HepG2 (cell line): ENCODE results near the gene CPNE2. TPM values are rescaled to one million over a fixed set of nuclear protein-coding genes. Genes with fewer than 3 reads are reported as not detected.
"Not testable (repeated sequence)": the region's sequence is repeated elsewhere in the genome, so short reads cannot be mapped to it uniquely, and the experiment has no call there.

Experiments
- ATAC-seq: fragments of 200-7000 bp; cut with Tn5 transposase; 3 replicates; pipeline ENCODE4 v1.9.1; 2020; ENCODE audit warnings: mild to moderate bottlenecking, moderate library complexity
- BruUV-seq: library from RNA; stranded (reverse); fragments of 400-500 nt; replicated peaks from 2 replicates; lab custom pipeline; 2021; lab: Mats Ljungman, UMichigan
- CTCF ChIA-PET: fragments of 300-600 bp; formaldehyde crosslinking; extraction: SDS; loops from one replicate; lab custom pipeline; 2021; ENCODE audit warnings: low total read pairs, inconsistent platforms, low intra/inter-chr PET ratio; lab: Yijun Ruan, JAX
- POLR2A ChIA-PET: fragments of 350-600 bp; sonication (Branson Sonifier 250); formaldehyde crosslinking; loops from one replicate; lab custom pipeline; 2020; ENCODE audit warnings: antibody characterized with exemption, inconsistent platforms; lab: Yijun Ruan, JAX
- DNase-seq: peaks from one replicate; pipeline ENCODE4 v3.0.0-alpha.2; 2015; ENCODE audit warnings: low spot score
- FAIRE-seq: peaks from 3 replicates; lab custom pipeline; 2011; peaks lifted over from hg19 to GRCh38; lab: Jason Lieb, UNC
- H2AFZ ChIP-seq: one replicate; pipeline ENCODE4 v1.6.1; 2011; ENCODE audit warnings: low read length, inconsistent platforms
- H3K27ac ChIP-seq: fragments of 300-600 bp; 3 replicates; pipeline ENCODE4 v1.8.0; 2011; ENCODE audit warnings: mixed run types, mild to moderate bottlenecking, mixed read lengths, low read length, inconsistent platforms; ENCODE audit not compliant: insufficient read depth; ENCODE audit errors: extremely low read length
- H3K27me3 ChIP-seq, 2 experiments: fragments of 200-600 bp in 1 of 2; 2 replicates in 1 of 2; 3 replicates in 1 of 2; pipeline versions ENCODE4 v1.6.0 to v1.8.0; 2011; ENCODE audit warnings: low read length in 2 of 2, mild to moderate bottlenecking in 2 of 2, moderate library complexity in 2 of 2, inconsistent platforms in 1 of 2; ENCODE audit not compliant: insufficient read depth in 2 of 2, control insufficient read depth in 1 of 2
- H3K36me3 ChIP-seq, 2 experiments: fragments of 200-600 bp in 1 of 2; replicated peaks in 1 of 2; 2 replicates in 1 of 2; 3 replicates in 1 of 2; pipeline versions ENCODE4 v1.5.1 to v1.8.0; 2011; ENCODE audit warnings: low read length in 2 of 2, inconsistent platforms in 1 of 2; ENCODE audit not compliant: insufficient read depth in 2 of 2, control insufficient read depth in 1 of 2
- H3K4me1 ChIP-seq: 2 replicates; pipeline ENCODE4 v1.5.1; 2012; ENCODE audit warnings: low read length, inconsistent platforms; ENCODE audit not compliant: insufficient read depth
- H3K4me2 ChIP-seq: 2 replicates; pipeline ENCODE4 v1.6.0; 2011; ENCODE audit warnings: low read depth, low read length, inconsistent platforms
- H3K4me3 ChIP-seq, 3 experiments: fragments of 200-600 bp in 1 of 3; sonication (generic), shearing (Covaris generic) in 1 of 3; replicated peaks in 1 of 3; 2 replicates each; pipeline ENCODE4 v1.5.1; 2011 to 2016; ENCODE audit warnings: low read length in 3 of 3, inconsistent platforms in 2 of 3, low read depth in 2 of 3, mild to moderate bottlenecking in 2 of 3, control low read depth in 1 of 3, mixed read lengths in 1 of 3; ENCODE audit not compliant: insufficient read depth in 1 of 3
- H3K79me2 ChIP-seq: one replicate; pipeline ENCODE4 v1.6.1; 2011; ENCODE audit warnings: low read length, inconsistent platforms; ENCODE audit not compliant: insufficient read depth
- H3K9ac ChIP-seq: 2 replicates; pipeline ENCODE4 v1.6.0; 2011; ENCODE audit warnings: mild to moderate bottlenecking, low read depth, low read length, inconsistent platforms; ENCODE audit not compliant: insufficient read depth
- H3K9me3 ChIP-seq: 2 replicates; pipeline ENCODE4 v1.5.1; 2012; ENCODE audit warnings: mild to moderate bottlenecking, low read length
- H4K20me1 ChIP-seq: 2 replicates; pipeline ENCODE4 v1.6.0; 2011; ENCODE audit warnings: inconsistent platforms, mild to moderate bottlenecking, low read length, moderate library complexity; ENCODE audit not compliant: insufficient read depth
- GMEB2 ChIP-seq: IDR thresholded peaks from 2 replicates; pipeline ENCODE4 v1.6.1; 2016; ENCODE audit warnings: missing biosample characterization, missing genetic modification reagents, low read depth
- HDAC2 ChIP-seq: sonication (generic); formaldehyde crosslinking; IDR thresholded peaks from 2 replicates; pipeline ENCODE4 v1.4.0; 2020; ENCODE audit warnings: missing genetic modification reagents
- KDM1A ChIP-seq: IDR thresholded peaks from 2 replicates; pipeline ENCODE4 v1.6.1; 2016; ENCODE audit warnings: missing compliant biosample characterization
- MEF2D ChIP-seq: sonication (generic); formaldehyde crosslinking; IDR thresholded peaks from 2 replicates; pipeline ENCODE4 v1.5.1; 2020; ENCODE audit warnings: mild to moderate bottlenecking, missing genetic modification reagents
- ZBTB44 ChIP-seq: sonication (generic); formaldehyde crosslinking; IDR thresholded peaks from 2 replicates; pipeline ENCODE4 v1.4.0; 2020; ENCODE audit warnings: missing genetic modification reagents
- ZMYM3 ChIP-seq: sonication (generic); formaldehyde crosslinking; IDR thresholded peaks from 2 replicates; pipeline ENCODE4 v1.5.1; 2020; ENCODE audit warnings: mild to moderate bottlenecking, missing genetic modification reagents
- ZNF24 ChIP-seq: fragments of 450-650 bp; IDR thresholded peaks from 2 replicates; pipeline ENCODE4 v1.6.1; 2017; ENCODE audit warnings: antibody characterized with exemption, mild to moderate bottlenecking
- ZNF33B ChIP-seq: sonication (generic); formaldehyde crosslinking; IDR thresholded peaks from 2 replicates; pipeline ENCODE4 v1.5.1; 2020; ENCODE audit warnings: mild to moderate bottlenecking, missing genetic modification reagents
- ZNF597 ChIP-seq: sonication (generic); formaldehyde crosslinking; IDR thresholded peaks from 2 replicates; pipeline ENCODE4 v1.5.0; 2020; ENCODE audit warnings: missing genetic modification reagents
- ZNF713 ChIP-seq: sonication (generic); formaldehyde crosslinking; IDR thresholded peaks from 2 replicates; pipeline ENCODE4 v1.4.0; 2020; ENCODE audit warnings: mild to moderate bottlenecking, missing genetic modification reagents
- WGBS: methylation state at CpG from one replicate; pipeline ENCODE4 v1.1.6; 2017; ENCODE audit warnings: low lambda C conversion rate; 5-methylcytosine and 5-hydroxymethylcytosine counted together
- in situ Hi-C: cut with HindIII; loops from 2 replicates; pipeline ENCODE4 v1.10.0; 2017; ENCODE audit warnings: low pct_unique_long_range_greater_than_20kb; ENCODE audit not compliant: extremely low pct_ligation_motif_present
- intact Hi-C: fragments of 100-400 bp; cut with micrococcal nuclease; formaldehyde crosslinking; loops from one replicate; pipeline ENCODE4 v1.10.0; 2022; ENCODE audit not compliant: unreplicated experiment
- polyA plus RNA-seq, 8 experiments: library from polyadenylated mRNA; depleted of rRNA in 3 of 8; stranded (reverse) in 7 of 8; unstranded in 1 of 8; fragments of >200 nt; fragmentation: Illumina TruSeq in 4 of 8; extraction: Trizol in 4 of 8; gene quantifications; 2 replicates each; pipeline versions ENCODE4 v1.2.1 to v1.2.3, GENCODE V29; 2011 to 2016; ENCODE audit warnings: low read depth in 4 of 8, missing spikeins in 1 of 8, mixed read lengths in 1 of 8; ENCODE audit not compliant: insufficient read depth in 1 of 8
- total RNA-seq, 5 experiments: library from RNA; depleted of rRNA; stranded (reverse); fragments of >200 nt; fragmentation: Illumina TruSeq; extraction: Trizol; gene quantifications; 2 replicates each; pipeline ENCODE4 v1.2.3, GENCODE V29; 2016; ENCODE audit warnings: low read depth in 1 of 5

Gene CPNE2
- total and polyA plus RNA-seq, 2 of the 13 experiments (the other 11 are each of a cell fraction or from before 2014, with no cell fraction given): 10.6 to 23.3 TPM

- not testable (repeated sequence) for FAIRE-seq
- 0 out of 2 replicates have a peak, but pooled peaks have one; percentile 18 for TF ChIP-seq ZMYM3 (CRISPR knock-in tag)
- TF ChIP-seq, all 625 proteins: peak for 1; not testable (repeated sequence) for 624
- CTCF ChIA-PET, DNase-seq, H3K36me3 ChIP-seq, BruUV-seq, POLR2A ChIA-PET, H4K20me1 ChIP-seq, ATAC-seq, H3K79me2 ChIP-seq, in situ Hi-C loops, intact Hi-C loops, H3K9ac ChIP-seq, H3K9me3 ChIP-seq, H2AFZ ChIP-seq, H3K4me3 ChIP-seq, H3K27ac ChIP-seq, H3K4me2 ChIP-seq: not testable (repeated sequence)
- Histone ChIP-seq H3K27me3 (peaks cover 2 to 26% of the 10 kb centered on the region in 2 experiments; a peak in 4 of 5 replicates), H3K4me1 (peaks cover 26% of the 10 kb centered on the region)
- WGBS: 66% methylated on average over 8 of the region's 8 CpGs
Measured at GRCh38 chr16:57063189-57063588, 29.2 kb upstream of the CPNE2 start.

- FAIRE-seq (no peak), ATAC-seq (no peak), DNase-seq (no peak)
- H3K79me2 ChIP-seq: no peaks in the 10 kb centered on the region
- WGBS: 37% methylated on average over 5 of the region's 5 CpGs
- POLR2A ChIA-PET: no interaction called here
- no peaks in the 10 kb centered on the region for H3K36me3 ChIP-seq
- in situ Hi-C loops: no loop called here
- no peak overlapping the region for H2AFZ ChIP-seq
- peaks cover 2 to 38% of the 10 kb centered on the region in 2 experiments for H3K27me3 ChIP-seq
- H3K27ac ChIP-seq: no peak overlapping the region
- intact Hi-C loops: no loop called here
- H3K4me2 ChIP-seq: no peak overlapping the region
- CTCF ChIA-PET: no interaction called here
- no peak overlapping the region for H3K9ac ChIP-seq
- H3K9me3 ChIP-seq: no peaks in the 10 kb centered on the region
- peaks cover 26% of the 10 kb centered on the region for H3K4me1 ChIP-seq
- no TSS peak for BruUV-seq
- H3K4me3 ChIP-seq: no peak overlapping the region
- no peaks in the 10 kb centered on the region for H4K20me1 ChIP-seq
- TF ChIP-seq ZNF597 (CRISPR knock-in tag) (no peak), MEF2D (no peak), ZBTB44 (CRISPR knock-in tag) (no peak), KDM1A (CRISPR knock-in tag) (no peak), HDAC2 (CRISPR knock-in tag) (no peak), ZNF24 (no peak), GMEB2 (CRISPR knock-in tag) (no peak), ZNF713 (no peak), ZNF33B (CRISPR knock-in tag) (no peak)
Measured at GRCh38 chr16:57064995-57065394, 27.4 kb upstream of the CPNE2 start.
